ENCODE results near the gene DPP8.
"Not testable (repeated sequence)": the region's sequence is repeated elsewhere in the genome, so short reads cannot be mapped to it uniquely, and the experiment has no call there.

Gene DPP8

DNA sequence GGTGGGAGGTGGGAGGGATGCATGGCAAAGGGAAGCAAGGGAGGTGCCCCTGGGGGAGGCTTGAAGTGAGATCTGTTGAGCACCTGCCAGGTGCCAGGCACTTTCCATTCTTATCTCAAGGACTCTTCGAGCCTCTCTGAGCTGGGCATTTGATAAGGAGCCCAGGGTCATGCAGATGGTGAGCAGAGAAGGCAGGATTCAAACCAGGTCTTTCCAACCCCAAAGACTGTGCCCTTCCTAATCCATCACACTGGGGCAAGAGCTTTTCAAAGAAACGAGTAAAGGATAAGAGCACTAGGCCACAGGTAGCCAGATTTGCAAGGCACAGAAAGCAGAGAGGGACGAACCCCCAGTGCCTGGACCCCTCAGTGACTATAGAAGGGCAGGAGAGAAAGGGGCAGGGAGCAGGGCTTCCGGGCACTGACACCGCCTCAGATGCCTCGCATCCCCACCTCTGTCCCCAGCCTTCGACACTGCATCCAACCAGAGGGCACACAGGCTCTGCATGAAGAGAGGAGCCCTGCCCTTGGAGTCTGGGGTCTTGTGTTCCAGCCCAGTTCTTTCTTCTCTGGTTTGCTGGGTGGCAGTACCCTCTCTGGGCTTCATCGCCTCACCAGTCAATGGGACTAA, 115.8 kb downstream of the DPP8 start:
- DNase-seq: no peak

DNA sequence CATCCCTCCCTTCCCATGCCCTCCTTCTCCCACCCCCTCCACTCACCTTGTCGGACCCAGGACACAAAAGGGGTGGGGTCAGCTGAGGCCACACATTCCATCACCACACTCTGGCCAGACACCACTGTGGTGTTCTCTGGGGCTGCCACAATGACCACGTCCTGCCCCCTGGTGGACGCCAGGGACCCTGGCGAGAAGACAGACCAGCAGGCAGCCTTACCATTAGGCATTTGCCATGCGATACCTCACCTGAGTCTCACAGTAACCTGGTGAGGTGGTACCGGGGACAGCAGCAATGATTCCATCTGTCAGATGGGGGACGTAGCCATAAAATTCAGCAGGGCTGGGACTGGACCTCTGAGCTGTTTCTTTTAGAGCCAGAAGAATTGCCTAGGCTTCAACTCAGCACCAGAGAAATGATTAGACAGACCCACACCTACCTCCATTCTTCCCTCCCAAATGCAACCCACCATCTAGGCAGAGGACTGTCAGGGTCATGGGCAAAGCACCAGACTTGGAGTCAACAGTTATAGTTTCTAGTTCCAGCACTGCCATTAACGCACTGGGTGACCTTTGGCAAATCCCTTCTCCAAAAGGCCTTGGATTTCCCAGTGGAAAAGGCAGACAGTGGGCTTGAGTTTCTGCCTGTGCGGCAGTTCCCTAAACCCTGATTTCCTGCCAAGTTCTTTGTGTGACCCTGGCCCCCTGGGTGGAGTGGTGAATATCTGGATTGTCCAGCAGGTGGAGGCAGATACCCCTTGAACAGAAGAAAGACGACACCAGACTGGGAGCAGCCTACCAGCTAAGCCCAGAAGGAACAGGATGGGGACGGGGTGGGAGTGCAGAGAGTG, 116.5 kb downstream of the DPP8 start:
- peak; percentile 94 for DNase-seq

DNA sequence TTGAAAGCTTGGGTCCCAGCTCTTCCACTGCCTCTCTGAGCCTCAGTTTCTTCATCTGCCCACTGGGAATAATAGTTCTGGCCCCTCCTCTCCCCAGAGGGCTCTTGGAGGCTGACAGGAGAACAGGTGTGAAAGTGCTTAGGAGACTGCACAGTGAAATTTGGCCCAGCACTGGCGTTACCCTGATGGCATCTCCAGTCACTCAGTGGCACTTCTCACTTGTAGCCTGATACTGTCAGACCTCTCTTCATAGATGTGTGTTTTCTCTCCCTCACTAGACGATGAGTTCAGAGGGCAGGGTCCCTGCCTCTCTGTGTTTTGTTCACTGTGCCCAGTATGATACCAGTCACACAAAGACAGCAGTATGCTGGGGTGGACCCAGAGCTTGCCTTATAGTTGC, 117.5 kb downstream of the DPP8 start:
- DNase-seq: no peak

DNA sequence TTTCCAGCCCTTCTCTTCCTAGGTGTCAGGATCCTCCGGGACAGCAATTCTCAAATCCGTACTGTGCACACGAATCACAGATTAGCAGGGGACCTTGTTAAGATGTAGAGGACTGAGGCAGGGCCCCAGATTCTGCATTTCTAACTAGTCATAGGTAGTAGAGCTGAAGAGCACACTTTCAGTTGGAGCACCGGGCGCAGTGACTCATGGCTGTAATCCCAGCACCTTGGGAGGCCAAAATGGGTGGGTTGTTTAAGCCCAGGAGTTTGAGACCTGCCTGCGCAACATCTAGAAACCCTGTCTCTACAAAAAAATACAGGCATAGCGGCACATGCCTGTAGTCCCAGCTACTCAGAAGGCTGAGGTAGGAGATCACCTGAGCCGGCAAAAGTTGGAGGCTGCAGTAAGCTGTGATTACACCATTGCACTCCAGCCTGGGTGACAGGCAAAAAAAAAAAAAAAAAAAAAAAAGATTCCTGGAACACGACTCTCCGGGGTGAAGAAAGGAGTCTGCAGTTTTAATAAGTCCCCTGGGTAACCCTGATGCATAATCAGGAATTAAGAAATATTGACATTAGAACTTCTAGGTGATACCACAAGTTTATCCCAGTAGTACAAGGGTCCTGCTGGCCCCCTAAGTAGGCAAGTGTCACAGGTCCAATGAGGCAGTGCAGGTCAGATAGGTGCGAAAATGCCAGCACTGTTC, 118.3 kb downstream of the DPP8 start:
- DNase-seq: no peak

DNA sequence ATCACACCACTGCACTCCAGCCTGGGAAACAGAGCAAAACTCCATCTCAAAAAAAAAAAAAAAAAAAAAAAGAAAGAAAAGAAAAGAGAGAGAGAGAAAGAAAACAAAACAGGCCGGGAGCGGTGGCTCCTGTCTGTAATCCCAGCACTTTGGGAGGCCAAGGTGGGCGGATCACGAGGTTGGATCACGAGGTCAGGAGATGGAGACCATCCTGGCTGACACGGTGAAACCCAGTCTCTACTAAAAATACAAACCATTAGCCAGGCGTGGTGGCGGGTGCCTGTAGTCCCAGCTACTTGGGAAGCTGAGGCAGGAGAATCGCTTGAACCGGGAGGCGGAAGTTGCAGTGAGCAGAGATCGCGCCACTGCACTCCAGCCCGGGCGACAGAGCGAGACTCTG, 119.0 kb downstream of the DPP8 start:
- DNase-seq: not testable (repeated sequence)

DNA sequence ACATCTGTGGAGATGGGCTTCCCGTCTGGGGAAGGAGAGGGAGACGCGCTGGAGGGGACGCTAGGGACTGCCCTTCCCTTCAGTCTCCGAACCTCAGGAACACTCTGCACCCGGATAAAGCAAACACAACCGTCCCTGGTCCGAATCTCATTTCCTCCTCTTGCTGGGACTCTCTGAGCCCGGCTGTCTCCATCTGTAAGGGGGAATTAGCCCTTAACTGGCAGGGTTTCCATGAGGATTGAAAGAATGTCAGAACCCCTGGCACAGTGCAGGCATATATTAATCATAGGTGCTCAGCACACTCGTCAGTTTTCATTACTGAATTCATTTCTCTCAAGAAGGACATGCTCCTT, 120.5 kb downstream of the DPP8 start:
- DNase-seq: no peak

DNA sequence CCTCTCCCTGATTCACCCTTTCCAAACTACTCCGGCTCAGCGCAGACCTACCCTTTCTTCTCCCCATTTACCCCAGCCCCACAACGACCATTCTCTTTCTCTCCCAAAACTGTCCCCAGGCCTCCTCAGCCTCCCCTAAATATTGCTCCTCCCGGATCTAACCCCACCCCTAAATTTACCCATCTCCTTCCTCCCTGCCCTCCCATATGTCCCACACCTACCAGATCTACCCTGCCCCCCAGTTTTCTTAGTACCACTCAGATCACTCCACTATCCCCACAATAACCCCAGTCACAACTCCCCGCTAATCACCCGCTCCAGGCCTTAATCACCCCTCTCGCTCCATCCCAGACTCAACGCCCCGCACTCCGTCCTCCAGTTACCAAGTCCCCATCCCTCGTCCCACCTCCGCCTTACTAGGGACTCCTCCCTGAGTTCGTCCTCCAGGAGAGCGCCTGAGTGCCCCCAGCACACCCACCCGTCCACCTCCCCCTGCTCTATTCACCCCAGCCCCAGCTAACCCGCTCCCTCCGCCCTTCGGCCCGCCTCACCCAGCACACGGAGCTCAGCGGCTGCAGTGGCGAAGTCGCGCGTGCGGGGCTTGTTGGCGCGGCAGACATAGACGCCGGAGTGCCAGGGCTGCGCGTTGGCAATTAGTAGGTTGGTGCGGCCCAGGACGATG, 121.1 kb downstream of the DPP8 start:
- no peak for DNase-seq

DNA sequence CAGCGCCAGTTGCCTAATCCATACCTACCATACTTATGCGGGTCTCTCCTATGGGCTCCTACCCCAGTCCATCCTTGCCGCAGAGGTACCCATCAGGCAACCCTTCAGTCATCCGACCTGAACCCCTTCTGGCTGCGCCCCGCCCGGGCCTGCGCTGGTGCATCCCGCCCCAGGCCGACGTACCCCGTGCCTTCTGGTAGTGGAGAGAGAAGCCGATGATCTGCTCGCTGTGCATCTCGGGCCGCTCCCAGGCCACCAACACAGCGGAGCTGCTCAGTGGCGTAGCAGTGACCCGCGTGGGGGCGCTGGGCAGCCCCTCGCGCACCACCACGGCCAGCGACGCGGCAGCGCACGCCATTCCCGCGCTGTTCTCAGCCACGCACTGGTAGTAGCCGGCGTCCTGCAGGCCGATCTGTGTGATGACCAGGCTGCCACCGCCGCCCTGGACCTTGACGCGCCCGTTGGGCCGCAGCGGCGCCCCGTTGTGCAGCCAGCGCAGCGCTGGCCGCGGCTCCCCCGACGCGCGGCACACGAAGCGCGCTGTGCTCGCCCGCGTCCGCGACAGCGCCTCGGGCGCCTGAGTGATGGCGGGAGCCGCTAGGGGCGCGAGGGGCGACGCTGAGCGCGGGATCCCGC, 121.8 kb downstream of the DPP8 start:
- DNase-seq: no peak

DNA sequence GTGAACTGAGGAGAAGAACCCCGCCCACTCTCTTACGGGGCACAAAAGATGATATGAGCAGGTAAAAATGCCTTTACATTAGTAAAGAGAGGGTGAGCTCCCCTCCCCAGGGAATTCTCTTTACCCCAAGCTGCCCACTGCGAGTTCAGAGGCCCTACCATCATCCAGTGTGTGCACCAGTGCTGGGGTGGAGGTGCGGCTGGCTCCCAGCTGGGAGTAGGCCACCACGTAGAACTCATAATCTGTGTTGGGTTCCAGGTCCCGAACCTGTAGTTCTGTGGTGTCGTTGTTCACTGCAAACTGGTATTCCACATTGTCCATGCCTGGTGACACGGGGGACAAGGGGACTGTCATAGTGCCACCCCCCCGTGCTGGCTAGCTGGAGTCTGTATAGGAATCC, 122.6 kb downstream of the DPP8 start:
- DNase-seq: no peak

DNA sequence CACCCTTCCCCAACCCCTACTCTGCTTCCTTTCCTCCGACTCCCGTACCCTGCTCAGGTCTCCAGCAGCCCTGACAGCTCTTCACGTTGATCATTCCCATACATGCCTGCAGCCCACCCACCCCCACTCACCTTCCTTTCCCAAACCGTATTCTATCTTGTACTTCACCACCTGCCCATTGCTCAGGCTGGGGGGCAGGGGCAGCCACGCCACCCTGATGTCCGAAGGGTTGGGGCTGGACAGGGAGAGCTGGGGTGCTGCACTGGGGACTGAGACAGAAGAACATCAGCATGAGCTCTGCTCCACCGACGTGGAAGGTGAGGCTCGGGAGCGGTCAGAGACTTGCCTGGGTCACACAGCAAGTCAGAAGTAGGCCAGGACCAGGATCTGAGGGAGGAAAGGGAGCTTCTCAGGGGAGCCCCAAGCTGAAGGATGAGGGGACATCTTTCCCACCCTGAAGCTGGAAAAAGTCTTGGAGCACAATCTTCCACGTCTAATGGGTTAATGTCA, 123.2 kb downstream of the DPP8 start:
- DNase-seq: no peak

DNA sequence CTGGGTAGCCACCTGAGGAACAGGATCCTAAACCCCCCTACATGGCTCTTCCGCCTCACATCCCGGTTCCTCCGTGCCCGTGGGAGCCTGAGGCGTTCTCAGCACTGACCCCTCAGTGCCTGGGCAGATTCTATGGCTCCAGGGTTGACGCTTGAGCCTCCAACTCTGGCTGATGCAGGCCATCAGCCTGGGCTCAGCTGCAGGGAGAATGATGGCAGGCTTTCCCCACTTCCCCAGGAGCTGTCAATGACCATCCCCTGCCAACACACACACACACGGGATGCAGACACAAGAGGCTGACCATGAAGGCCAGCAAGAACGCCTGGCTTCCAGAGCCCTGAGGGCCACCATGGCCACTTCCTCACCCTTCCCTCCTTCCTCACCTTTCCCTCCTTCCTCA, 123.9 kb downstream of the DPP8 start:
- no peak for DNase-seq

DNA sequence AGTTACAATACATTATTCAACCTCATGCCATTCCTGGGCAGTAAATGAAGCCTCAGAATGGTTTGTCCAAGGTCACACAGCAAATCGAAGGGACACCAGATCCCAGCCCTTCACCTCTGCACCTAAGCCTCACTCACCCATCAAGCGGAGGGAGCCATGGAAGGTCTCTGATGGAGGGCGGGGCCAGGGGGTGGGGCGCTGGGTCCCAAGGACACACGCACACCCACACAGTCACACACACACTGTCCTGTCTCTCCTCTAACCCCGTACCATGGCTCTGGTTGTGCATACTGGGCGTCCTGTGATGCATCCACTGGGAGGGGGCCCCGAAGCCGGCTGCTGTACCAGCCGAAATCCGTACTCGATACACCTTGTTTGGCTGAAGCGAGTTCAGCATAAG, 124.4 kb downstream of the DPP8 start:
- no peak for DNase-seq
